Colonic mucosa (tissue), 4 donors: ENCODE measurements around the gene ABHD8. TPM values are rescaled to one million over a fixed set of nuclear protein-coding genes. Genes with fewer than 3 reads are reported as not detected.
"Not testable (repeated sequence)": the region's sequence is repeated elsewhere in the genome, so short reads cannot be mapped to it uniquely, and the experiment has no call there.

ENCODE experiments used
- DNase-seq: peaks from one replicate; pipeline ENCODE4 v3.0.0-alpha.2; 2020
- H3K27ac ChIP-seq: fragments of 200-600 bp; one replicate; pipeline ENCODE4 v1.8.0; 2021
- H3K27me3 ChIP-seq: fragments of 200-600 bp; one replicate; pipeline ENCODE4 v1.8.0; 2021
- H3K36me3 ChIP-seq: fragments of 200-600 bp; one replicate; pipeline ENCODE4 v1.8.0; 2021
- H3K4me1 ChIP-seq: fragments of 200-600 bp; one replicate; pipeline ENCODE4 v1.8.0; 2021; ENCODE audit warnings: mild to moderate bottlenecking
- H3K4me3 ChIP-seq: fragments of 200-600 bp; one replicate; pipeline ENCODE4 v1.8.0; 2021
- H3K9ac ChIP-seq, 2 donors: one replicate each; pipeline ENCODE4 v1.7.0; 2013; ENCODE audit warnings: control low read depth in 2 of 2, low read depth in 2 of 2, low read length in 2 of 2
- H3K9me3 ChIP-seq: fragments of 200-600 bp; one replicate; pipeline ENCODE4 v1.8.0; 2021
- CTCF ChIP-seq: fragments of 200-600 bp; IDR thresholded peaks from one replicate; pipeline ENCODE4 v1.8.0; 2022; ENCODE audit warnings: antibody characterized with exemption, mild to moderate bottlenecking
- intact Hi-C: fragments of 100-400 bp; cut with DNase I; formaldehyde crosslinking; loops from one replicate; pipeline ENCODE4 v1.14.1; 2022
- total RNA-seq, 2 donors: library from RNA; stranded (reverse); fragmentation: NEBNext Ultra II Directional in 1 of 2; extraction: Animal tissue kit (Norgen Biotek cat#: 25700) in 1 of 2; gene quantifications; one replicate each; pipeline ENCODE4 v1.2.1, GENCODE V29; 2021
- donor health status: healthy.
- donor health status: DM: no; HTN: no; CAD: no.
- donor health status: DM: no; HTN: no; CAD: no.

ABHD8 gene
- total RNA-seq, 2 donors from 2014 or later: 4.3 to 5.2 TPM

- no peak for DNase-seq
- Histone ChIP-seq H3K9me3 (no peaks in the 10 kb centered on the region), H3K9ac (no peak overlapping the region), H3K27ac (no peak overlapping the region), H3K36me3 (no peaks in the 10 kb centered on the region), H3K4me3 (no peak overlapping the region), H3K4me1 (no peaks in the 10 kb centered on the region), H3K27me3 (no peaks in the 10 kb centered on the region)
- TF ChIP-seq CTCF: no peak
- intact Hi-C loops: no loop called here
Observed at GRCh38 chr19:17275441-17276175, 27.6 kb downstream of the ABHD8 start.

- intact Hi-C loops, H3K4me3 ChIP-seq, DNase-seq, H3K36me3 ChIP-seq, H3K9me3 ChIP-seq, H3K4me1 ChIP-seq, H3K9ac ChIP-seq, H3K27ac ChIP-seq, H3K27me3 ChIP-seq: not testable (repeated sequence)
Observed at GRCh38 chr19:17274892-17275291, 28.3 kb downstream of the ABHD8 start.

- no peak overlapping the region for H3K9ac ChIP-seq
- no peak overlapping the region for H3K4me3 ChIP-seq
- H3K36me3 ChIP-seq: no peaks in the 10 kb centered on the region
Observed at GRCh38 chr19:17268754-17269153, 34.5 kb downstream of the ABHD8 start.

GRCh38 chr19:17266975-17267788, 36.0 kb downstream of the ABHD8 start, which contains the start of gene BABAM1:
BABAM1 (plus strand) TSS chr19:17267443; CDS start chr19:17268807, 1,364 bp downstream.
- H3K27me3 ChIP-seq: no peaks in the 10 kb centered on the region
- DNase-seq: peak; percentile 98
- H3K4me1 ChIP-seq: no peaks in the 10 kb centered on the region
- peak within 1 kb of the TSS; percentile 67 for H3K4me3 ChIP-seq
- TF ChIP-seq CTCF: no peak
- H3K36me3 ChIP-seq: no peaks in the 10 kb centered on the region
- no peaks in the 10 kb centered on the region for H3K9me3 ChIP-seq
- H3K27ac ChIP-seq: peak within 1 kb of the TSS; percentile 57
- H3K9ac ChIP-seq: peak within 1 kb of the TSS; percentile 68 to 87
- intact Hi-C loops: no loop called here

More at GRCh38 chr19:17268754-17269153, 34.5 kb downstream of the ABHD8 start:
- intact Hi-C loops: no loop called here
- TF ChIP-seq CTCF: no peak
- H3K4me1 ChIP-seq: no peaks in the 10 kb centered on the region
- no peak overlapping the region for H3K27ac ChIP-seq
- no peak for DNase-seq
- H3K9me3 ChIP-seq: no peaks in the 10 kb centered on the region
- H3K27me3 ChIP-seq: no peaks in the 10 kb centered on the region

- H3K27ac ChIP-seq: peak overlapping the region; percentile 3
- no peak overlapping the region for H3K9ac ChIP-seq
- H3K36me3 ChIP-seq: no peaks in the 10 kb centered on the region
- H3K9me3 ChIP-seq: no peaks in the 10 kb centered on the region
- intact Hi-C loops: no loop called here
- no peak overlapping the region for H3K4me3 ChIP-seq
- TF ChIP-seq CTCF: no peak
- no peaks in the 10 kb centered on the region for H3K4me1 ChIP-seq
- no peaks in the 10 kb centered on the region for H3K27me3 ChIP-seq
- no peak for DNase-seq
Observed at GRCh38 chr19:17266589-17266974, 36.6 kb downstream of the ABHD8 start.

- peaks cover 1% of the 10 kb centered on the region for H3K4me1 ChIP-seq
- no peak for DNase-seq
- H3K4me3 ChIP-seq: no peak overlapping the region
- no peaks in the 10 kb centered on the region for H3K27me3 ChIP-seq
- H3K27ac ChIP-seq: no peak overlapping the region
- no peak for TF ChIP-seq CTCF
- H3K9ac ChIP-seq: no peak overlapping the region
- intact Hi-C loops: no loop called here
- H3K36me3 ChIP-seq: no peaks in the 10 kb centered on the region
- H3K9me3 ChIP-seq: no peaks in the 10 kb centered on the region
Observed at GRCh38 chr19:17266026-17266425, 37.2 kb downstream of the ABHD8 start.
